ENCODE data around the gene CTSA.
"Not testable (repeated sequence)": the region's sequence is repeated elsewhere in the genome, so short reads cannot be mapped to it uniquely, and the experiment has no call there.

CTSA gene

DNA sequence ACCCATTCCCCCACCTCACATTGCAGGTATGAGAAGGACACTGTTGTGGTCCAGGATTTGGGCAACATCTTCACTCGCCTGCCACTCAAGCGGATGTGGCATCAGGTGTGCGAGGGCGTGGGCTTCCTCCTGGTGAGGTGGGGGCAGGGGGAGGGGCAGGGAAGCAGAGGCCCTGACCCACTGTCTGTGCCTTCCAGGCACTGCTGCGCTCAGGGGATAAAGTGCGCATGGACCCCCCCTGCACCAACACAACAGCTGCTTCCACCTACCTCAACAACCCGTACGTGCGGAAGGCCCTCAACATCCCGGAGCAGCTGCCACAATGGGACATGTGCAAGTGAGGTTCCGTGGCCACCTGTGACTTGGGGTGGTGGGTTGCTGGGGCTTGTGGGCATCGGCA lies 3.7 kb downstream of the CTSA start:
- no peak for DNase-seq (ENCODE audit: low read depth in 1 of 2, low spot score in 1 of 2)

DNA sequence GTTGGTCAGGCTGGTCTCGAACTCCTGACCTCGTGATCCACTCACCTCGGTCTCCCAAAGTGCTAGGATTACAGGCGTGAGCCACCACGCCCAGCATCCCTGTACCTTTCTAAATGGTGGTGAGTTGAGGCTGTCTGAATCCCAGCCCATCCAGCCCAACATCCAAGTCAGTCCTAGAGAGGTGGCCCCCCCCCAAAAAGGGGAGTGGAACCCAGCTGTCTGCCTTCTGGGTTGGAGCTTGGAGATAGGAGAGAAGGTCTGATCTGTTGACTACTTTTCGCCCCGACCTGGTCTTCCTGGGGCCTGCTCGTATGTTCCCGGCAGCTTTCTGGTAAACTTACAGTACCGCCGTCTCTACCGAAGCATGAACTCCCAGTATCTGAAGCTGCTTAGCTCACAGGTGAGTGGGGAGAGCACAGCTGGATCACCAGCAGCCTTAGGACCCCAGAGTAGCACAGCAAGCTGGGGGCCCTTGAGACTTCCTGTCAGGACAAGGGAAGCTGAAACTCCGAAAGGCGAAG lies 5.6 kb downstream of the CTSA start:
- no peak for DNase-seq (ENCODE audit: low read depth in 1 of 2, low spot score in 1 of 2)

DNA sequence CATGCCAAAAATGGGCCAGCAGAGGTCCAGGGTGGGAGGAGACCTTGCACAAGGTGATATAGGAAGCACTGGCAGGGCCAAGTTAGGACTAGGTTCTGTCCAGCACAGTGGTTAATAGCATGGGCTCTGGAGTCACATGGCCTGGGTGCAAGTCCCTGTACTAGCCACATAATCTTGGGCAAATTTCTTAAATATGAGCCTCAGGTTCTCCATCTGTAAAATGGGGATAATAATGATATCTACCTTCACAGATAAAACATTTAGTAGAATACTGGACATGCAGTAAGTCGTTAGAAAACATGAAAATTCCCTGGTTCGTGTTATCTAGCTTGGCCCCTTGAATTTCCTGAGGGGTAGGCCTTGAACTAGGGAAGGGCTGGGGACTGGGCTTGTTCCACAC lies 6.2 kb downstream of the CTSA start:
- no peak for DNase-seq (ENCODE audit: low read depth in 1 of 2, low spot score in 1 of 2)

DNA sequence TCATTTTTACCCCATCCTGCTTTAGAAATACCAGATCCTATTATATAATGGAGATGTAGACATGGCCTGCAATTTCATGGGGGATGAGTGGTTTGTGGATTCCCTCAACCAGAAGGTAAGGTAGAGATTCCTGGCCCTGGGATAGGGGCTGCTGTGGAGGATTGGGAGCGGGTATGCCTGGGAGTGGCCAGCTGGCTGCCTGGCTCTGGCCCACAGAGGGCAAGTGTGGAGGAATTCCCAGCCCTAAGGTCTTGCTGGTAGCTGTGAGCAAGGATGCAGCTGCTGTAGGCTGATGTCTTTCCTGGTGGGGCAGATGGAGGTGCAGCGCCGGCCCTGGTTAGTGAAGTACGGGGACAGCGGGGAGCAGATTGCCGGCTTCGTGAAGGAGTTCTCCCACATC lies 6.6 kb downstream of the CTSA start:
- DNase-seq (ENCODE audit: low read depth in 1 of 2, low spot score in 1 of 2), result no peak

DNA sequence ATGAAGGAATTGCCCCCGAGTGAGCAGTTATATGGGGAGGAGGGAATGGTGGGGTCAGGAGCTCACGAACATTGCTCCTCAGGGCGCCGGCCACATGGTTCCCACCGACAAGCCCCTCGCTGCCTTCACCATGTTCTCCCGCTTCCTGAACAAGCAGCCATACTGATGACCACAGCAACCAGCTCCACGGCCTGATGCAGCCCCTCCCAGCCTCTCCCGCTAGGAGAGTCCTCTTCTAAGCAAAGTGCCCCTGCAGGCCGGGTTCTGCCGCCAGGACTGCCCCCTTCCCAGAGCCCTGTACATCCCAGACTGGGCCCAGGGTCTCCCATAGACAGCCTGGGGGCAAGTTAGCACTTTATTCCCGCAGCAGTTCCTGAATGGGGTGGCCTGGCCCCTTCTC lies 7.2 kb downstream of the CTSA start:
- no peak for DNase-seq (ENCODE audit: low read depth in 1 of 2, low spot score in 1 of 2)

DNA sequence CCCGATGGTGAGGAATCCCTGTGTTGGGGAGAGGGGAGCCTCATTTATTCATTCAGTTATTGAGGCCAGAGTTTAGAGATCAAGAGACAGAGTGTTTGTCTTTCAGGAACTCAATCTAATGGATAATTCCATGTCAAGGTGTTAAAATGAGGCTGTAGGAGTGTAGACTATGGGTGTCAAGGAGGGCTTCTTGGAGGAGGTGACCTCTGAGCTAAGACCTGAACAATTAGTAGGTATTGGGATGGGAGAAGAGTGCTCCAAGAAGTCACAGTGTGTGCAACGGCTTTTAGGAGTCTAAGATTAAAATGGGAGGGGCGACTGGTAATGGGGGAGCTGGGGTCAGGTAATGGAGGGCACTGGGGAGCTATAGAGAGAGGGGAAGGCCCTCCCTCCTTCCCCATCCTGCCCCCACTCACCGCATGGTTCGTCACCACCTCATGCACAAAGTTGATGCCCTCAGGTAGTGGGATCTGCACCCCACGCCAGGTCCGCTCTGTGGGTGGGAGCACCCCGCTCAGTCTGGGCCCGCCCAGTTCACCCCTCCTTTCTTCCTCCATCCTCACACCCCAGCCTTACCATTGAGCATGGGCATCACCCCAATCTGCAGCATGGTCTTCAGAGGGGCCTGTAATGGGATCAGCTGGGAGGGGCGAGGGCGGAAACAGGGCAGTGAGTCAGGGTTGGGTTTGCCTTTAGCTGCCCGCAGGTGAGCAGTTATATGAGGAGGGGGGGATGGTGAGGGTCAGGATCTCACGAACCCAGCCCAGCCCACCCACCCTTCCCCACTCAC lies 8.1 kb downstream of the CTSA start:
- DNase-seq (ENCODE audit: low read depth in 1 of 2, low spot score in 1 of 2), result no peak

DNA sequence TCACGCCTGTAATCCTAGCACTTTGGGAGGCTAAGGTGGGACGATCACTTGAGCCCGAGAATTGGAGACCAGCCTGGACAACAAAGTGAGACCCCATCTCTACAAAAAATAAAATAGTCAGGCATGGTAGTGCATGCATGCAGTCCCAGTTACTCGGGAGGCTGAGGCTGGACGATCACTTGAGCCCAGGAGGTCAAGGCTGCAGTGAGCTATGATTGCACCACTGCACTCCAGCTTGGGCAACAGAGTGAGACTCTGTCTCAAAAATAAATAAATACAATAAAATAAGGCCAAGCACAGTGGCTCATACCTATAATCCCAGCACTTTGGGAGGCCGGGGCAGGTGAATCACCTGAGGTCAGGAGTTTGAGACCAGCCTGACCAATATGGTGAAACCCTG lies 10.2 kb downstream of the CTSA start:
- DNase-seq (ENCODE audit: low read depth in 1 of 2, low spot score in 1 of 2), result not testable (repeated sequence)

DNA sequence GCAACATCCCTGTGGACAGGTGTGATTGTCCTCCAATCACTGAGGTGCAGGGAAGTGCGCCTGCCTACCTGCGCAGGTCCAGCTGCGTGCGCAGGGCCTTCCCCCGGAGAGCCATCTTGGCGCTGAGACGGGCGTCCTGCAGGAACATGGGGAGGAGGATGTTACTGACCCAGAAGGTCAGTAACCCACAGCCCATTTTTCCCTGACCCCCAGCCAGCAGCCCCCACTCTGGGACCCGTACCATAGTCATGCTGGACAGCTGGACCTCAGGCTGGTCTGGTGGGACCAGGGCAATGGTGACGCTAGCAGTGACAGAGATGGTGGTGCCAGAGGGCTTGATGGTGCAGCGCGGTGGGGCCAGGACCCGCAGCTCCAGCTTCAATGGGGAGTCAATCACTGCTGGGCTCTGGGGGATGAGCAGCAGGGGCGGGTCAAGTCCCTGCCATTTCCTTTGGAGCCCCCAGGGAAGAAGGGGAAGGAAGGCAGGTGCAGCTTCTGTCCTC lies 11.1 kb downstream of the CTSA start:
- no peak for DNase-seq (ENCODE audit: low read depth in 1 of 2, low spot score in 1 of 2)

DNA sequence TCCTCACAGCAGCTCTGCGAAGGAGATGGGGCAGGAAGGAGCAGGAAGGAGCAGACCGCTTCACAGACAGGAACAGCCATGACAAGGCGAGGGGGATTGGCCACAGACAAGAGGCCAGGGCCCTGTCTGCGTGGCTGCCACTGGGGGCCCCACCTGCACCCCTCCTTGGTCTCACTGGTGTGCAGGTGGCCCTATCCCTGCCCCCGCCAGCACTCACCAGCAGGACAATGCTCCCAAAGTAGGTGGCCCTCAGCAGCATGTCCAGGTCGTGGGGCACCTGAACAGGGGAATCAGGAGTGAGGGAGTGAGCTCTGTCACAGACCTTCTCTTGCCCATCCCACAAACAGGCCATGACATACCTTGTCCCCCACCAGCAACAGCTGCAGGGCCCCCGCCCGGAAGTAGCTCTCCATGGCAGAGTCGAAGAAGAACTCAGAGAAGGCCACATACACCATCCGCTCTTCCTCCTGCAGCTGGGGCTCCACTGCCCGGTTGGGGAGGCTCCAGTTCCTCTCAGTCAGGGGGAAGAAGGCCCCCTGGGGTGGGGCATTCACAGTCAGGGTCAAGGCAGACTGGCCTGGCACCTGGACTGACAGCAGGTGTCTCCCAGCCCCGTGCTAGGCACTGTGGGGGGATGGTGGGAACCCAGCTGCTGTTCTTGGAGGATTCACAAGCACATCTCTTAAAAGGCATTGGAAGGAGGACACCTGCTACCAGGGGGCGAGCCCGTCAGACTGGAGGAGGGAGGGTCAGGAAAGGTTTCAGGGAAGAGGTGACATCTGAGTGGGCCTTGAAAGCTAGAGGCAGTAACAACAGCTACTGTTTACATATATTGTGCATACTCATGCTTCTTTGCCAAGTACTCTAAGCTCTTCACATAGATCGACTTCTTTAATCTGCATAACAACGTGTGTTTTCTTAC lies 13.7 kb downstream of the CTSA start:
- no peak for DNase-seq (ENCODE audit: low read depth in 1 of 2, low spot score in 1 of 2)

DNA sequence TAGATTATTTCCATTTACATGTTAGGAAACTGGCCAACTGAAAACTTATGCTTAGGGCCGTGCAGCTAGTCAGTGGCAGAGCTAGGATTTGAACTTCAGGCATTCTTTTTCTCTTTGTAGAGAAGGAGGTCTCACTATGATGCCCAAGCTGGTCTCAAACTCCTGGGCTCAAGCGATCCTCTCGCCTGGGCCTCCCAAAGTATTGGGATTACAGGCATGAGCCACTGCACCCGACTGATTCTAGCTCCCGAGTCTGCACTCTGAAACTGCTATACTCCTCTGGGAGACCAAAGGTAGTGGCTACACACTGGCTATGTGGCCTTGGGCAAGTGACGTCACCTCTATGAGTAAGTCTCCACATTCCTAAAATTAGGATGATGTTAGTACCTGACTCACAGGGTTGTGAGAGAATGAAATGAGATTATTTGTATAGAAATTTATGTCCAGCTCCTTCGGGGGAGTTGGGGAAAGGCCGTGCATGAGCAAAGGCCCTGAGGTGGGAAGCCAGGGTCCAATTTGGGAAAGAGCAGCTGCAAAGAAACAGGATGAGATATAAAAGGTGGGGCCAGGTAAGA lies 14.5 kb downstream of the CTSA start:
- DNase-seq (ENCODE audit: low read depth in 1 of 2, low spot score in 1 of 2), result no peak

DNA sequence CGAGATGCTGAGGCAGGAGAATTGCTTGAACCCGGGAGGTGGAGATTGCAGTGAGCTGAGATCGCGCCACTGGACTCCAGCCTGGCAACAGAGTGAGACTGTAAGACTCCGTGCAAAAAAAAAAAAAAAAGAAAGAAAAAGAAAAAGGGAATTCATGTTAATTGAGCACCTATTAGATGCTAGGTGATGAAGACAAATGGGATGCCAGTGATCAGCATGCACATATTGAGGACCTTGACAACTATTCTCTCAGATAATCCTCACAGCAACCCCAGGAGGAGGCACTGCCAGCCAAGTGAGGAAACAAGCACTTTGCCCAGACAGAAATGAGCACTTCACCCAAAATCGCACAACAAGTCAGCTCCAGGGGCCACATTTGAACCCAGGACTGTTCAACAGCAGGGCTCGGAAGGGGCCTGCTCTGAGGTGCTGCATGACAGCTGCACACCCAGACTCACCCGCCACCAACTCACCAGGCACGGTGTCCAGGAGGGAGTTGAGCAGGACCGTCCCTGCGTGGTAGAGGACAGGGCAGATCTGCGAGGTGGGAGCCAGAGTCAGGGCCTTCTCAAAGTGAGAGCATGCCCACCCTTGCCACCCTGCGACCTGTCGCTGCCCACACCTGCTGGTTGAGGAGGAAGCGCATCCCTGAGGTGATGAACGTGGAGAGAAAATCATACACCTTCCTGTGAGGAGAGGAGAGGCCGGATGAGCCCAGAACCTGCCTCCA lies 16.2 kb downstream of the CTSA start:
- no peak for DNase-seq (ENCODE audit: low read depth in 1 of 2, low spot score in 1 of 2)

DNA sequence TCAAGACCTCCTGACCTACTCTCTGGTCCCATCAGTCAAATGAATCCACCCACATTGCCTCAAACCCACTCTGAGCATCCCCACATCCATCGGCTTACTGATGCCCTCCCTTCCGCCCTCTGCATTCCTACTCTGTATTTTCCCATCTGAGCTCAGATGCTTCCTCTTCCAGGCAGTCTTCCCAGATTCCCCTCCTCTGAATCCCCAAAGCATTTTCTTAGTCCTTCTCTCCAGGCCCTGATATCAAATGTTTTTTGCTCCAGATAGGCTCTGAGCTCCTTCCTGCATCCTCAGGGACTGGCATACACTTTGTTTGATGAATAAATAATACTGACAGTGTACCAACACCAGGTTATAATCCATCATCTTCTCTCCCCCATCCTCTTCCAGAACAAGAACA lies 16.9 kb downstream of the CTSA start:
- DNase-seq (ENCODE audit: low read depth in 1 of 2, low spot score in 1 of 2), result no peak

DNA sequence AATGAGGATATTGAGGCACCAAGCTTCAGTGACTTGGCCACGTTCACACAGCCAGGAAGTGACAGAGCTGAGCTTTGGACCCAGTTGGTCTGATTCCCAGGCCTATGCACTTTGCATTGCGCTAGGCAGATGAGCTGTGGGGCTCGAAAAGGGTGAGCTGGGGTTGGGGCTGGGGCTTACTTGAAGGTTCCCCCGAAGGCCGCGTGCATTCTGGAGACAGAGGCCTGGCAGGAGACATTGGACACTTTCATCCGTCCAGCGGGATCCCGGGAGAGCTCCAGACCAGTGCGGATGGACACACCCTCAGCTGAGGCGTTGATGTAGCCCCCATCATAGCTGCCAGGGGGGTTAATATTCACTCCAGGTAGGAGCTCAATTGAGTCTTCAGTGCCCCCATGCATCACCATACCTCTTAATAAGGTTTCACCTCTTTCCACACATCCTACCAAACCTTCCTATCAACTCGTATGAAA lies 18.2 kb downstream of the CTSA start:
- DNase-seq (ENCODE audit: low read depth in 1 of 2, low spot score in 1 of 2), result no peak

DNA sequence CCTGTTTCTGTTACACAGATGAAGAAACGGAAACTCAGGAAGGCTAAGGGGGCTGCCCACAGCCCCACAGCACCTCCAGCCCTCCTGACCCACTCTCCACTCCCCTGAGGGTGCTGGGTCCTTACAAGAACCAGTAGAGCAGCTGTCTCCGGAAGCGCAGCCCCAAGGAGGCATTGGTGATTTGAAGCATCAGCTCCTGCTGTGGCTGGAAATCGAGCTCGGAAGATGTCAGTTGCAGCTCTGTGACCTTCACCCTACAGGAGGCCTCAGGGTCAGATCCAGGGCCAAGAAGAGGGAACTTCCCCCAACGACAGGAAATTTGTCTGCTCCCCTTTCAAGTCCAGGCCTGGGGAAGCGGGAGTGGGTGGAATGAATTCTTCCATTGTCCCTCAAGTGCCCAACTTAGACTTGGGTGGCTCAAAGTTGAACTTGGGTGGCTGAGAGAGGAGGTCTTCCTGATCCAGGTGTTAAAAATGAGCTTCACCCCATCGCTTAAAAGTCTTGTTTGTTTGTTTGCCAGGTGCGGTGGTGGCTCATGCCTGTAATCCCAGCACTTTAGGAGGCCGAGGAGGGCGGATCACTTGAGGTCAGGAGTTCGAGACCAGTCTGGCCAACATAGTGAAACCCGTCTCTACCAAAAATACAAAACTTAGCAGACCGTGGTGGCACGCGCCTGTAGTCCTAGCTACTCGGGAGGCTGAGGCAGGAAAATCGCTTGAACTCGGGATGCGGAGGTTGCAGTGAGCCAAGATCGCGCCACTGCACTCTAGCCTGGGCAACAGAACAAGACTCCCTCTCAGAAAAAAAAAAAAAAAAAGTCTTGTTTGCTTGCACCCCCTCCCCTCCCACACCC lies 18.9 kb downstream of the CTSA start:
- DNase-seq (ENCODE audit: low read depth in 1 of 2, low spot score in 1 of 2), result no peak

DNA sequence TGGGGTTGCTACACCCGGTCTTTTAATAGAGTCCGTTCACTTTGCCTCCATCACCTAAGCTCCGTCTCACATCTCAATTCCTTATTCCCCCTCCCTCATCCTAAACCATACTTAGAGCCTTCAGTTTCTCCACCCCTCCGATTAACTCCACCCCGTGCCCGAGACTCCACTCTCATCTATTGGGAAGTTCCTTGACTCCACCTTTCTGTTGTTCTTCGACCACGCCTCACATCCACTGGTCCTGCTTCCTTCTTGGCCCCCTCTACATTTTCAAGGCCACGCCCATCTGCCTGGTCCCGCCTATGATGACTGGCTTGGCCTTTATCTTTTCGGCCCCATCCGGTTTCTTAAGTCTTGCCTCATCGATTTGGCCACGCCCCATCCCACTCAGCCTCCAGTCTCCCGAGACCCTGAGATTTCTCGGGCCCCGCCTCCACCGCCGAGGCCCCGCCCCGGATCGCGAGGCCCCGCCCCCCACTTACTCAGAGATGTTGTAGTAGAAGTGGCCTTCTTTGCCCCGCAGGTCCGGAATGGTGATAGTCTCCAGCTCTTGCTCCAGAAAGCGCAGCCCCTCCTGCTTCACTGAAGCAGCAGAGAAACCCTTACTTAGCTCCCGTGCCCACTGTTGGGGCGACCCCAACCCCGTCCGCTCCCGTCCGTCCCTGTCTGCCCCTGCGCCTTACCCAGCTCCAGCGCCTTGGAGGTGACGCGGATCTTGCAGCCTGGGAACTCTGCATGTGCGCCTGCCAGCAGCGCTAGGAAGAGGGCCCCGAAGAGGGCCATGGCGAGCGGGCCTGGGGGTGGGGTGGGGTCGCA lies 19.7 kb downstream of the CTSA start:
- peak; percentile 66 to 77 for DNase-seq (ENCODE audit: low read depth in 1 of 2, low spot score in 1 of 2)

DNA sequence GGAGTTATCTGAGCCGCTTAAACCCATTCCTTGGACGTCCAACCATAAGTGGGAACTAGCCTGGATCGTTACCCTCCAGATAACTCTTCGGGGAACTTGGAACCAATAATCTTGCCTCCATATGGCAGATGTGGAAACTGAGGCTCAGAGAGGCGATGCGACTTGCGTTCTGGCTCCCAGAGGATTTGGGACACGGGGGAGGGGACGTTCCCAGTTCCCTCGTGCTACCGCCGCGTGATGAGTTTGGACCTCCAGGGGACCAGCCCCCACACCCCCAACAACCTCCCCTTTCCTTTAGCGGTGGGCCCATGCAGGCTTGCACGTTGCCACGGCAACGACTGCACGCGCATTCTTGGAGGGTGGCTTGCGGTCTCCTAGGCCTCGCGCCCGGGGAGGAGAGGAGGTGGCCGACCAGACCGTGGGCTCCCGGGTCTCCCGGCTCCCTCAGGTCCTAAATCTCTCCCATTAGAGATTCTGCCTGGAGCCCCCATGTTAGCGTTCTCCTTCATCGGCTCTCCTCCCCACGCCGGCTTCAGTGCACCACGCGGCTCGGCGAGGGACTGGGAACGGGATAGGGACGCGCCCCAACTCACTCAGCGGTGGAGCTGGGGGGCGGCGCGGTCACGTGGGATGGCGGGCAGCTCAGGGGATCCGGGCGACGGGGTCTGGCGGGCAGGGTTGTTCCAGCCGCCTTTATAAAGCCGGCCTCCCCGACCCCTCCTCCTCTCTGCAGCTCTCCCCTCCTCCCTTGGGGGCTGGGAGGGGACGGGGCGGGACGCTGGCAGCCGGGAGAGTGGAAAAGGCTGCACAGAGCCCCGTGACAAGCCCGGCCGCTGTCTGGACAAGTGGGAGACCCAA lies 20.6 kb downstream of the CTSA start, which contains the start of gene PLTP:
TSS of gene PLTP (minus strand) at position 670 of the 858 bp plus-strand sequence. CDS start 703 bp downstream, outside the sequence.
- DNase-seq (ENCODE audit: low read depth in 1 of 2, low spot score in 1 of 2), result no peak

DNA sequence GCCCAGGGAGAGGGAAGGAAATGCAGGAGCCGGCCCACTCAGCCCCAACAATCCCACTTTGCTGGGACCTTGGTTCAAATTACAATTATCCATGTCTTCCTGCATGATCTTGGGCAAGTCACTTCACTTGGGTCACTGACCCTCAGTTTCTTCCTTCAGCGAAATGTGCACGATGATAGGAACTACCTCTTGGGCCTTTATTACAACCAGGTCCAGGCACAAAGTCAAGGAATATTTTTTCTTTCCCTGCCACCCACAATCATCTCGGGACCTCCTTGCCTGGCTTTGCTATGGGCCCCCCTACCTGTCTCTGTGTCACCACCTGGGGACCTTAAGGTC lies 21.2 kb downstream of the CTSA start:
- no peak for DNase-seq (ENCODE audit: low read depth in 1 of 2, low spot score in 1 of 2)

DNA sequence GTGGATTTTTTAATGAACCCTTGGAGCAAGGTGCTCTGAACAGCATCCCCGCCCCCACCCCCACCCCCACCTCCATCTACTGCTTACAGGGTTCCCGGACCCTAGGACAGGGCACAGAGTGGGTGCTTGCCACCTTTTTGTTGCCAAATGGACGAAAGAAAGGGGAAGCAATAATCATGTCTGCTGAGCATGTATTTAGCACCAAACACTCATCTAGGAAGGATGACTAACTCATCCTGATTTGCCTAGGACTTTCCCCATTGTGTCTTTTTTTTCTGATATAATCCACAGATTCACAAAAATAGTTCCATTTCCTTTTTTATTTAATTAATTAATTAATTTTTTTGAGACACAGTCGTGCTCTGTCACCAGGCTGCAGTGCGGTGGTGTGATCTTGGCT lies 22.0 kb downstream of the CTSA start:
- no peak for DNase-seq (ENCODE audit: low read depth in 1 of 2, low spot score in 1 of 2)
